NB4 (cell line): ENCODE results near the gene CDKL5.

Source experiments
- DNase-seq: peaks from one replicate; pipeline ENCODE4 v3.0.0; 2010; ENCODE audit warnings: low read depth
- H3K4me3 ChIP-seq: one replicate; pipeline ENCODE4 v1.5.1; 2011; ENCODE audit warnings: mild to moderate bottlenecking, low read depth, low read length, moderate library complexity
- CTCF ChIP-seq: IDR thresholded peaks from one replicate; pipeline ENCODE4 v1.5.1; 2012; ENCODE audit warnings: low read depth, low read length
- MAX ChIP-seq: IDR thresholded peaks from 2 replicates; pipeline ENCODE4 v1.6.1; 2011; ENCODE audit warnings: low read depth, low read length
- MYC ChIP-seq: IDR thresholded peaks from 2 replicates; pipeline ENCODE4 v1.6.1; 2011; ENCODE audit warnings: low read depth, low read length
- POLR2A ChIP-seq: IDR thresholded peaks from 2 replicates; pipeline ENCODE4 v1.6.1; 2011; ENCODE audit warnings: mild to moderate bottlenecking; ENCODE audit not compliant: insufficient read length; ENCODE audit errors: extremely low read depth

Gene CDKL5

GRCh38 chrX:18425199-18426003 lies at the start of gene CDKL5:
Gene CDKL5, plus strand, starts transcription at chrX:18425608. Its CDS starts 81,489 bp downstream, at chrX:18507097.
- TF ChIP-seq MAX (no peak), MYC (no peak), CTCF (no peak), POLR2A (no peak)

GRCh38 chrX:18377796-18378195 lies 47.6 kb upstream of the CDKL5 start:
- no peak overlapping the region for H3K4me3 ChIP-seq
- TF ChIP-seq MAX = no peak
- no peak for TF ChIP-seq MYC
- peak; percentile 62 for TF ChIP-seq CTCF

More at GRCh38 chrX:18425199-18426003, at the start of gene CDKL5:
- DNase-seq = peak; percentile 96
- peak within 1 kb of the TSS; percentile 65 for H3K4me3 ChIP-seq

GRCh38 chrX:18389966-18390365 lies 35.4 kb upstream of the CDKL5 start:
- TF ChIP-seq POLR2A = no peak
- no peak overlapping the region for H3K4me3 ChIP-seq
- no peak for DNase-seq

More at GRCh38 chrX:18377796-18378195, 47.6 kb upstream of the CDKL5 start:
- DNase-seq = peak; percentile 48

GRCh38 chrX:18390941-18391538 lies 34.4 kb upstream of the CDKL5 start:
- peak; percentile 66 for DNase-seq
- TF ChIP-seq POLR2A = no peak
- TF ChIP-seq CTCF = no peak
- TF ChIP-seq MAX = no peak
- TF ChIP-seq MYC = no peak
- H3K4me3 ChIP-seq = no peak overlapping the region

DNA sequence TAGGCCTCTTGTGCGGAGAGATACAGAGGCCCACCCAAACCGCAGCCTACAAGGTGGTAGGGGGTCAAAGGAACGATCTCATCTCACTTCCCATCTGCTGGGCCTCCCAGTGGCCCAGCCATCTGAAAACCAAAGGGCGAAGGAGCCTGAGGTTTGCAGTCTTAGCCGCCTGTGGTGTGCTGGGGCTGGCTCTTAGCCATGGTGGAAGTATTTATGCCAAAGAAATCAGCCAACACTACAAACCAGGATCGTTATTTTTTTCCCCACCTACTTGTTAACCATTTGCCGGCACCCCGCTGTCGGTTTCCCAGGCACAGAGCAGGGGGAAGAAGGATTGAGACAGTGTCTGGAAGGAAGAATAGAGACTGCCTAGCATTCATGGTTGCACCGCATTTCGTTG lies 30.9 kb upstream of the CDKL5 start:
- no peak for TF ChIP-seq POLR2A
- TF ChIP-seq MAX = no peak
- no peak for TF ChIP-seq CTCF
- TF ChIP-seq MYC = no peak
- no peak for DNase-seq
- H3K4me3 ChIP-seq = no peak overlapping the region

- TF ChIP-seq MYC (no peak), CTCF (no peak), POLR2A (no peak), MAX (no peak)
- H3K4me3 ChIP-seq = no peak overlapping the region
- DNase-seq = no peak
These were observed 23.6 kb upstream of the CDKL5 start for GRCh38 chrX:18401848-18402213.
